Colonic mucosa (tissue), 4 donors: ENCODE data around the gene VNN1. TPM values are rescaled to one million over a fixed set of nuclear protein-coding genes. Genes with fewer than 3 reads are reported as not detected.

ENCODE experiments used
- DNase-seq: peaks from one replicate; pipeline ENCODE4 v3.0.0-alpha.2; 2020
- H3K27ac ChIP-seq: fragments of 200-600 bp; one replicate; pipeline ENCODE4 v1.8.0; 2021
- H3K27me3 ChIP-seq: fragments of 200-600 bp; one replicate; pipeline ENCODE4 v1.8.0; 2021
- H3K36me3 ChIP-seq: fragments of 200-600 bp; one replicate; pipeline ENCODE4 v1.8.0; 2021
- H3K4me1 ChIP-seq: fragments of 200-600 bp; one replicate; pipeline ENCODE4 v1.8.0; 2021; ENCODE audit warnings: mild to moderate bottlenecking
- H3K4me3 ChIP-seq: fragments of 200-600 bp; one replicate; pipeline ENCODE4 v1.8.0; 2021
- H3K9ac ChIP-seq, 2 donors: one replicate each; pipeline ENCODE4 v1.7.0; 2013; ENCODE audit warnings: control low read depth in 2 of 2, low read depth in 2 of 2, low read length in 2 of 2
- H3K9me3 ChIP-seq: fragments of 200-600 bp; one replicate; pipeline ENCODE4 v1.8.0; 2021
- CTCF ChIP-seq: fragments of 200-600 bp; IDR thresholded peaks from one replicate; pipeline ENCODE4 v1.8.0; 2022; ENCODE audit warnings: antibody characterized with exemption, mild to moderate bottlenecking
- intact Hi-C: fragments of 100-400 bp; cut with DNase I; formaldehyde crosslinking; loops from one replicate; pipeline ENCODE4 v1.14.1; 2022
- total RNA-seq, 2 donors: library from RNA; stranded (reverse); fragmentation: NEBNext Ultra II Directional in 1 of 2; extraction: Animal tissue kit (Norgen Biotek cat#: 25700) in 1 of 2; gene quantifications; one replicate each; pipeline ENCODE4 v1.2.1, GENCODE V29; 2021
- donor health status: healthy.
- donor health status: DM: no; HTN: no; CAD: no.
- donor health status: DM: no; HTN: no; CAD: no.

Gene VNN1
- total RNA-seq, 2 donors from 2014 or later, result 0.62 to 6.4 TPM

DNA sequence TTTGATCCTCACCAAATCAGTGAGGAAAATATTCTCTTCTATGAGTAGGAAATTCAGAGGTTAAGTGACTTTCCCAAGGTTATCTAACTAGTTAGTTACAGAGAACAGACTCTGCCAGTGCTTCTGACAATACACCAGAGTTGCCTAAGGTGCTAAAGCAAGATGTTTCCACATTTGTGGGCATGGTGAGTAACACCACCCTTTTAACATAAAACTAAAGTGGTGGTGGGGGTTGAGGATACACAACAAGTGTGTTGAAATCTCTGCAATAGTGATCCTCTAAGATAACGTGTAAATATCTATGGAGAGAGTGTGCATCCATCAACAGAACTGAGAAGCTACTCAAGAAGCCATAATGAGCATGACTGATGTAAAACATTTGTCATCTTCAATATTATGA lies 32.2 kb upstream of the VNN1 start:
- TF ChIP-seq CTCF, result no peak
- Histone ChIP-seq H3K27ac (no peak overlapping the region), H3K36me3 (no peaks in the 10 kb centered on the region), H3K4me1 (no peaks in the 10 kb centered on the region), H3K9ac (no peak overlapping the region), H3K27me3 (no peaks in the 10 kb centered on the region), H3K9me3 (no peaks in the 10 kb centered on the region), H3K4me3 (no peak overlapping the region)
- intact Hi-C loops, result no loop called here
- DNase-seq, result no peak

GRCh38 chr6:132742495-132742894 lies 28.6 kb upstream of the VNN1 start:
- Histone ChIP-seq H3K4me3 (no peak overlapping the region), H3K9ac (no peak overlapping the region), H3K4me1 (no peaks in the 10 kb centered on the region), H3K27ac (no peak overlapping the region), H3K36me3 (no peaks in the 10 kb centered on the region), H3K9me3 (no peaks in the 10 kb centered on the region), H3K27me3 (no peaks in the 10 kb centered on the region)
- DNase-seq, result no peak
- intact Hi-C loops, result no loop called here
- no peak for TF ChIP-seq CTCF

GRCh38 chr6:132741281-132741680 lies 27.4 kb upstream of the VNN1 start:
- H3K36me3 ChIP-seq, result no peaks in the 10 kb centered on the region
- H3K4me3 ChIP-seq, result no peak overlapping the region
- DNase-seq, result no peak
- intact Hi-C loops, result no loop called here
- H3K9ac ChIP-seq, result no peak overlapping the region
- TF ChIP-seq CTCF, result no peak
- no peaks in the 10 kb centered on the region for H3K27me3 ChIP-seq
- H3K27ac ChIP-seq, result no peak overlapping the region
- no peaks in the 10 kb centered on the region for H3K9me3 ChIP-seq
- no peaks in the 10 kb centered on the region for H3K4me1 ChIP-seq

GRCh38 chr6:132736239-132736638 lies 22.4 kb upstream of the VNN1 start:
- intact Hi-C loops, result no loop called here
- no peaks in the 10 kb centered on the region for H3K9me3 ChIP-seq
- no peak overlapping the region for H3K9ac ChIP-seq
- no peaks in the 10 kb centered on the region for H3K27me3 ChIP-seq
- DNase-seq, result no peak
- no peaks in the 10 kb centered on the region for H3K4me1 ChIP-seq
- TF ChIP-seq CTCF, result no peak
- no peaks in the 10 kb centered on the region for H3K36me3 ChIP-seq
- no peak overlapping the region for H3K27ac ChIP-seq
- no peak overlapping the region for H3K4me3 ChIP-seq

DNA sequence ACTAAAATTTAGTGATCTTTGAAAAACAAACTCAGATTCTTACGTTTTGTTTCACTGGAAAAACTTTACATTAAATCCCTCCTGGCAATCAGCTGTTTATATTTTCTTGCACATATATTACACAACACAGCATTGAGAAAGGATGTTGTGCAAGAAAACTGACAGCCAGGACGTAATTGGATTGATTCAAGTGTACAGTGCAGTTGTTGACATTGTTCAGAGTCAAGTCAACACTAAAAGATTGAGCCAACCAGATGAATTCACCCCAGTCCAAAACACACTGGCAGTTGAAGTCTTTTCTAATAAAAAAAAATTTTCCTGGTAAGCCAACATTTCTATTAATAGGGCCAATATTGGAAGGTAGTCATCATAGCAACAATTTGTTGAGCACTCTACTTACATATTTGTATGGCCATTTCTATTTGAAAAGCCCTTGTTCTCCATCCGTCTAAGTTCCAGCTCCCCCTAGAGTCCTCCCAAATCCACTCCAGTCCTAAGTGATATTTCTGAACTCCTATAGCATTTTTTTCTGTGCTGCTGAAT lies 20.9 kb upstream of the VNN1 start:
- H3K36me3 ChIP-seq, result no peaks in the 10 kb centered on the region
- H3K4me3 ChIP-seq, result no peak overlapping the region
- intact Hi-C loops, result no loop called here
- no peak for TF ChIP-seq CTCF
- H3K4me1 ChIP-seq, result no peaks in the 10 kb centered on the region
- H3K9me3 ChIP-seq, result no peaks in the 10 kb centered on the region
- no peak for DNase-seq
- H3K27me3 ChIP-seq, result no peaks in the 10 kb centered on the region
- H3K9ac ChIP-seq, result no peak overlapping the region
- no peak overlapping the region for H3K27ac ChIP-seq
